Muscle layer of duodenum (tissue), 2 donors: ENCODE results near the gene BAZ1B.
"Not testable (repeated sequence)": the region's sequence is repeated elsewhere in the genome, so short reads cannot be mapped to it uniquely, and the experiment has no call there.

Experiments used
- H3K27ac ChIP-seq: one replicate; pipeline ENCODE4 v1.7.0; 2013; ENCODE audit warnings: mild to moderate bottlenecking, low read length
- H3K27me3 ChIP-seq: one replicate; pipeline ENCODE4 v1.7.0; 2013; ENCODE audit warnings: low read depth, mild to moderate bottlenecking, control low read depth, low read length
- H3K36me3 ChIP-seq, 2 donors: one replicate each; pipeline ENCODE4 v1.7.0; 2013; ENCODE audit warnings: low read length in 2 of 2, control low read depth in 1 of 2, mild to moderate bottlenecking in 1 of 2; ENCODE audit not compliant: insufficient read depth in 2 of 2, control insufficient read depth in 1 of 2
- H3K4me1 ChIP-seq, 2 donors: one replicate each; pipeline ENCODE4 v1.7.0; 2013; ENCODE audit warnings: low read length in 2 of 2, mild to moderate bottlenecking in 2 of 2, control low read depth in 1 of 2, moderate library complexity in 1 of 2; ENCODE audit not compliant: insufficient read depth in 2 of 2, control insufficient read depth in 1 of 2
- H3K4me3 ChIP-seq, 2 donors: one replicate each; pipeline ENCODE4 v1.7.0; 2013; ENCODE audit warnings: low read length in 2 of 2, low read depth in 1 of 2, mild to moderate bottlenecking in 1 of 2
- H3K9me3 ChIP-seq, 2 donors: one replicate each; pipeline ENCODE4 v1.7.0; 2013; ENCODE audit warnings: low read length in 2 of 2, control low read depth in 1 of 2, mild to moderate bottlenecking in 1 of 2; ENCODE audit not compliant: control insufficient read depth in 1 of 2
- donor health status: healthy.

The BAZ1B gene

GRCh38 chr7:73522105-73522872, at the start of gene BAZ1B:
Gene BAZ1B, minus strand, starts transcription at chr7:73522293. Its CDS starts 360 bp downstream, at chr7:73521933.
- Histone ChIP-seq H3K36me3 (peaks cover 0 to 6% of the 10 kb centered on the region in 2 donors), H3K9me3 (no peaks in the 10 kb centered on the region), H3K27me3 (no peaks in the 10 kb centered on the region), H3K4me1 (peaks cover 12 to 27% of the 10 kb centered on the region in 2 donors), H3K27ac (peak within 1 kb of the TSS; percentile 81), H3K4me3 (peak within 1 kb of the TSS; percentile 68 to 80)

GRCh38 chr7:73570977-73571376, 48.9 kb upstream of the BAZ1B start:
- no peak overlapping the region for H3K27ac ChIP-seq
- H3K9me3 ChIP-seq, result no peaks in the 10 kb centered on the region
- no peak overlapping the region for H3K4me3 ChIP-seq
- H3K27me3 ChIP-seq, result no peaks in the 10 kb centered on the region
- peaks cover 46 to 58% of the 10 kb centered on the region in 2 donors for H3K36me3 ChIP-seq
- no peaks in the 10 kb centered on the region for H3K4me1 ChIP-seq

- no peaks in the 10 kb centered on the region for H3K4me1 ChIP-seq
- no peak overlapping the region for H3K4me3 ChIP-seq
- H3K27ac ChIP-seq, result no peak overlapping the region
- peaks cover 46 to 58% of the 10 kb centered on the region in 2 donors for H3K36me3 ChIP-seq
- H3K27me3 ChIP-seq, result no peaks in the 10 kb centered on the region
- no peaks in the 10 kb centered on the region for H3K9me3 ChIP-seq
Measured at GRCh38 chr7:73570521-73570920, 48.4 kb upstream of the BAZ1B start.

GRCh38 chr7:73569042-73569608, 47.0 kb upstream of the BAZ1B start:
- Histone ChIP-seq H3K27ac (no peak overlapping the region), H3K4me3 (no peak overlapping the region), H3K36me3 (peaks cover 42 to 51% of the 10 kb centered on the region in 2 donors), H3K4me1 (no peaks in the 10 kb centered on the region), H3K9me3 (no peaks in the 10 kb centered on the region), H3K27me3 (no peaks in the 10 kb centered on the region)

GRCh38 chr7:73567846-73568685, 46.0 kb upstream of the BAZ1B start:
- Histone ChIP-seq H3K36me3 (peaks cover 31 to 40% of the 10 kb centered on the region in 2 donors), H3K27ac (no peak overlapping the region), H3K4me1 (no peaks in the 10 kb centered on the region), H3K4me3 (no peak overlapping the region), H3K9me3 (no peaks in the 10 kb centered on the region), H3K27me3 (no peaks in the 10 kb centered on the region)

- H3K36me3 ChIP-seq, result peaks cover 23 to 31% of the 10 kb centered on the region in 2 donors
- H3K27ac ChIP-seq, result no peak overlapping the region
- no peaks in the 10 kb centered on the region for H3K4me1 ChIP-seq
- no peaks in the 10 kb centered on the region for H3K9me3 ChIP-seq
- no peaks in the 10 kb centered on the region for H3K27me3 ChIP-seq
- H3K4me3 ChIP-seq, result no peak overlapping the region
Measured at GRCh38 chr7:73567140-73567539, 45.0 kb upstream of the BAZ1B start.

- not testable (repeated sequence) for H3K9me3 ChIP-seq, H3K27me3 ChIP-seq, H3K4me1 ChIP-seq, H3K27ac ChIP-seq
- H3K36me3 ChIP-seq, result peaks cover 23 to 25% of the 10 kb centered on the region in 2 donors
- H3K4me3 ChIP-seq, result peak overlapping the region; percentile 32 to 70
Measured at GRCh38 chr7:73566431-73566830, 44.3 kb upstream of the BAZ1B start.

- H3K36me3 ChIP-seq, result peaks cover 19 to 20% of the 10 kb centered on the region in 2 donors
- no peak overlapping the region for H3K27ac ChIP-seq
- no peaks in the 10 kb centered on the region for H3K4me1 ChIP-seq
- H3K27me3 ChIP-seq, result no peaks in the 10 kb centered on the region
- peak overlapping the region; percentile 32 to 70 for H3K4me3 ChIP-seq
- H3K9me3 ChIP-seq, result no peaks in the 10 kb centered on the region
Measured at GRCh38 chr7:73565675-73566340, 43.7 kb upstream of the BAZ1B start.

GRCh38 chr7:73560109-73560835, 38.2 kb upstream of the BAZ1B start:
- H3K27ac ChIP-seq, result no peak overlapping the region

GRCh38 chr7:73557397-73558257, 35.5 kb upstream of the BAZ1B start, which contains the start of gene BCL7B:
Gene BCL7B, minus strand, starts transcription at chr7:73557690. Its CDS starts 112 bp downstream, at chr7:73557578.
- H3K4me3 ChIP-seq, result peak within 1 kb of the TSS; percentile 74 to 94
- H3K36me3 ChIP-seq, result peaks cover 3% of the 10 kb centered on the region in 2 donors
- H3K9me3 ChIP-seq, result no peaks in the 10 kb centered on the region
- H3K27me3 ChIP-seq, result no peaks in the 10 kb centered on the region
- peaks cover 6 to 32% of the 10 kb centered on the region in 2 donors for H3K4me1 ChIP-seq
- peak within 1 kb of the TSS; percentile 92 for H3K27ac ChIP-seq

More at GRCh38 chr7:73560109-73560835, 38.2 kb upstream of the BAZ1B start:
- Histone ChIP-seq H3K9me3 (no peaks in the 10 kb centered on the region), H3K36me3 (no peaks in the 10 kb centered on the region), H3K4me1 (peaks cover 6 to 19% of the 10 kb centered on the region in 2 donors), H3K4me3 (no peak overlapping the region), H3K27me3 (no peaks in the 10 kb centered on the region)
